Body of pancreas (tissue), 4 donors: ENCODE results near the gene MRPL10. TPM values are rescaled to one million over a fixed set of nuclear protein-coding genes. Genes with fewer than 3 reads are reported as not detected.
A peak's percentile ranks its signal among the peaks of the same experiment; 100 is the strongest.

Source experiments
- ATAC-seq: fragments of 150-250 bp; one replicate; pipeline ENCODE4 v1.9.1; 2016
- DNase-seq, 4 donors: peaks; one replicate each; pipeline ENCODE4 v3.0.0-alpha.2; 2019
- H3K27ac ChIP-seq, 4 donors: fragments of 200-600 bp; sonication (generic); 1 replicate in 3 of 4; 2 replicates in 1 of 4; pipeline versions ENCODE4 v1.5.1 to v1.6.1; 2016 to 2019; ENCODE audit warnings: mild to moderate bottlenecking in 1 of 4, mixed read lengths in 1 of 4, moderate library complexity in 1 of 4
- H3K27me3 ChIP-seq, 2 donors: fragments of 200-600 bp; sonication (generic); one replicate each; pipeline ENCODE4 v1.6.0; 2016; ENCODE audit warnings: mild to moderate bottlenecking in 1 of 2
- H3K36me3 ChIP-seq, 2 donors: fragments of 200-600 bp; sonication (generic); replicated peaks in 1 of 2; 2 replicates each; pipeline ENCODE4 v1.5.1; 2016; ENCODE audit warnings: low read depth in 2 of 2; ENCODE audit not compliant: insufficient read depth in 1 of 2
- H3K4me1 ChIP-seq: fragments of 200-600 bp; sonication (generic); one replicate; pipeline ENCODE4 v1.6.0; 2016
- H3K4me3 ChIP-seq, 2 donors: fragments of 200-600 bp; sonication (generic); 1 replicate in 1 of 2; 2 replicates in 1 of 2; pipeline ENCODE4 v1.5.1; 2016 to 2019
- H3K9me3 ChIP-seq, 3 donors: fragments of 200-600 bp; sonication (generic); 1 replicate in 2 of 3; 2 replicates in 1 of 3; pipeline ENCODE4 v1.5.1; 2016
- CTCF ChIP-seq, 7 experiments: fragments of 450-650 bp in 4 of 7; fragments of 200-600 bp in 3 of 7; sonication (generic) in 3 of 7; IDR thresholded peaks; one replicate each; pipeline ENCODE4 v1.5.1; 2016 to 2019; ENCODE audit warnings: antibody characterized with exemption in 7 of 7
- POLR2A ChIP-seq, 3 donors: fragments of 450-650 bp; IDR thresholded peaks; one replicate each; pipeline ENCODE4 v1.6.1; 2016; ENCODE audit warnings: antibody characterized with exemption in 3 of 3, mild to moderate bottlenecking in 2 of 3
- WGBS, 2 donors: methylation state at CpG; one replicate each; pipeline ENCODE4 v1.1.5; 2017; 5-methylcytosine and 5-hydroxymethylcytosine counted together
- intact Hi-C: fragments of 100-400 bp; cut with DNase I; formaldehyde crosslinking; loops from one replicate; pipeline ENCODE4 v1.15.1; 2023
- total RNA-seq, 2 donors: library from RNA; depleted of rRNA; stranded (reverse); fragments of >200 nt; gene quantifications; one replicate each; pipeline ENCODE4 v1.1.0, GENCODE V29; 2016

MRPL10 gene
- total RNA-seq = 10 to 100 TPM in 1 of 2 donors, 1 to 10 TPM in 1; 4.3 to 29.8 TPM

GRCh38 chr17:47831003-47831933 lies at the start of gene MRPL10, which contains the start of gene LRRC46:
TSS of gene MRPL10 (minus strand) at chr17:47831541. CDS start at chr17:47831511, 30 bp downstream.
TSS of gene LRRC46 (plus strand) at chr17:47831670. CDS start at chr17:47831990, 320 bp downstream.
- intact Hi-C loops = loop anchor here (10.0 kb wide), 1 partner anchor 184 kb away; no protein-coding TSS in a partner anchor
- Histone ChIP-seq H3K27me3 (no peaks in the 10 kb centered on the region), H3K4me3 (peak within 1 kb of the TSS; percentile 58 to 67), H3K4me1 (peaks cover 20% of the 10 kb centered on the region), H3K36me3 (peaks cover 8 to 13% of the 10 kb centered on the region in 2 donors), H3K27ac (peak within 1 kb of the TSS; percentile 23 to 78 (median 61)), H3K9me3 (no peaks in the 10 kb centered on the region)
- WGBS, 2 donors = 0% methylated on average over 28 to 42 of the region's 42 CpGs
- TF ChIP-seq POLR2A (IDR thresholded peaks at IDR 0.05) = peak; percentile 42 to 87 (median 82)
- TF ChIP-seq CTCF (IDR thresholded peaks at IDR 0.05) = peak in 2 of 7 experiments; percentile 14 to 19
- peak; percentile 99 for ATAC-seq
- peak; percentile 93 to 95 (median 94) for DNase-seq

GRCh38 chr17:47879776-47880454 lies 48.6 kb upstream of the MRPL10 start:
- H3K9me3 ChIP-seq = no peaks in the 10 kb centered on the region
- no peak overlapping the region for H3K4me3 ChIP-seq
- ATAC-seq (no peak), DNase-seq (no peak)
- intact Hi-C loops = no loop called here
- H3K36me3 ChIP-seq = no peaks in the 10 kb centered on the region
- H3K4me1 ChIP-seq = no peaks in the 10 kb centered on the region
- 74 to 77% methylated on average over 7 to 8 of the region's 8 CpGs for WGBS, 2 donors
- H3K27me3 ChIP-seq = no peaks in the 10 kb centered on the region
- no peak overlapping the region for H3K27ac ChIP-seq
- TF ChIP-seq CTCF (IDR thresholded peaks at IDR 0.05) (no peak), POLR2A (IDR thresholded peaks at IDR 0.05) (no peak)

GRCh38 chr17:47879028-47879585 lies 47.8 kb upstream of the MRPL10 start:
- H3K9me3 ChIP-seq = no peaks in the 10 kb centered on the region
- no peaks in the 10 kb centered on the region for H3K36me3 ChIP-seq
- no peaks in the 10 kb centered on the region for H3K27me3 ChIP-seq
- H3K4me1 ChIP-seq = no peaks in the 10 kb centered on the region
- H3K27ac ChIP-seq = no peak overlapping the region
- TF ChIP-seq CTCF (IDR thresholded peaks at IDR 0.05) = no peak
- TF ChIP-seq POLR2A (IDR thresholded peaks at IDR 0.05) = no peak
- no peak for ATAC-seq
- H3K4me3 ChIP-seq = no peak overlapping the region
- WGBS, 2 donors = 64 to 68% methylated on average over 2 of the region's 2 CpGs
- intact Hi-C loops = no loop called here
- no peak for DNase-seq

DNA sequence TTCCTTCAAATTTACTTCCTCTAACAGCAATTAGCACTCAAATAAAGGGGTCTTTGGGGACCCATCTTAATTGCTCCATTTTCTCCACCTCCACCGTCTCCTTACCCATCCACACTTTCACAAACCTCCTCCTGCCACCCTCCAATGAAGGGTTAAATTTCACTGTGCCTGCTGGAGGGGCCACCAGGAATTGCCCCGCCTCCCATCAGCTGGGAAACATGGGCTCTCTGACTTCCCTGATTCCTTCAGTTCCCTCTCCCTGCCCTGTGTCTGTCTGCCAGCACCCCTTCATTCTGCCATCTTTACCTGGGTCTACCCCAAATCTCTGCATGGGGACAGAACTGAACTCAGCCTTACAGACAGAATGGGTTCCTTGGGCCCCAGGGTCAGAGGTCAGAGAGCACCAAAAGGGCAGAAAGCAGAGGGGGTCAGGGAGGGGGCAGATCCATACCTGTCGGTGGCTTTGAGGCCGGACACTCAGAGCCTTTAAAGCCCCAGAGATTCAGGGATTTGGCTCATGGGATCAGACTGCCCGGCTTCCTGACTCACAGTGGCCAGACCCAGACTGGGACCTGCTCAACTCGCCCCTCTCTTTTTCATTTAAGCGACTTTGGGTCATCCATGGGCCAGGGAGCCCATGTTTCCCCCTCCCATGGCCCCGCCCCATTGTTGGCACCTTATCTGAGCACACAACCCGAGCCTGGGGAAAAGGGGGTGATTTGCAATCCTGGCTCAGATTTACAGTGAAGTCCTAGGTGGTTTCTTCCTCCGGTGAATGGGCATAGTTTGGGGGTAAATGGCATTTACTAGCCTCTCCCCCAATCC lies 47.1 kb upstream of the MRPL10 start:
- ATAC-seq (no peak), DNase-seq (no peak)
- Histone ChIP-seq H3K9me3 (no peaks in the 10 kb centered on the region), H3K4me3 (no peak overlapping the region), H3K4me1 (no peaks in the 10 kb centered on the region), H3K36me3 (no peaks in the 10 kb centered on the region), H3K27ac (no peak overlapping the region), H3K27me3 (no peaks in the 10 kb centered on the region)
- intact Hi-C loops = no loop called here
- 52% methylated on average over 10 of the region's 10 CpGs for WGBS, 2 donors
- TF ChIP-seq CTCF (IDR thresholded peaks at IDR 0.05) (no peak), POLR2A (IDR thresholded peaks at IDR 0.05) (no peak)
